Lung (tissue), 12 donors: ENCODE measurements around the gene NMT2. TPM values are rescaled to one million over a fixed set of nuclear protein-coding genes. Genes with fewer than 3 reads are reported as not detected.

Experiments used
- ATAC-seq: fragments of 200-7000 bp; cut with Tn5 transposase; one replicate; pipeline ENCODE4 v1.9.1; 2020; ENCODE audit warnings: moderate number of reproducible peaks; ENCODE audit not compliant: insufficient read depth, low FRiP score
- DNase-seq, 3 donors: peaks; one replicate each; pipeline ENCODE4 v3.0.0-alpha.2; 2013 to 2017
- H3K27ac ChIP-seq, 2 donors: one replicate each; pipeline ENCODE4 v1.5.1; 2013; ENCODE audit warnings: mild to moderate bottlenecking in 2 of 2, moderate library complexity in 2 of 2, control low read depth in 1 of 2, inconsistent platforms in 1 of 2, low read depth in 1 of 2, low read length in 1 of 2
- H3K27me3 ChIP-seq, 3 donors: one replicate each; pipeline ENCODE4 v1.5.1; 2013; ENCODE audit warnings: low read length in 2 of 3; ENCODE audit not compliant: control insufficient read depth in 3 of 3, insufficient read depth in 3 of 3
- H3K36me3 ChIP-seq, 4 donors: one replicate each; pipeline ENCODE4 v1.5.1; 2013; ENCODE audit warnings: low read length in 4 of 4, mild to moderate bottlenecking in 1 of 4, moderate library complexity in 1 of 4; ENCODE audit not compliant: control insufficient read depth in 4 of 4, insufficient read depth in 4 of 4
- H3K4me1 ChIP-seq, 5 donors: one replicate each; pipeline ENCODE4 v1.5.1; 2013; ENCODE audit warnings: low read length in 5 of 5, mild to moderate bottlenecking in 2 of 5, moderate library complexity in 1 of 5; ENCODE audit not compliant: control insufficient read depth in 5 of 5, insufficient read depth in 5 of 5
- H3K4me3 ChIP-seq: one replicate; pipeline ENCODE4 v1.5.1; 2013; ENCODE audit warnings: mild to moderate bottlenecking, control low read depth, moderate library complexity
- H3K9ac ChIP-seq, 2 donors: one replicate each; pipeline ENCODE4 v1.5.1; 2013; ENCODE audit warnings: low read length in 2 of 2, control low read depth in 1 of 2; ENCODE audit not compliant: insufficient read depth in 1 of 2
- H3K9me3 ChIP-seq, 4 donors: one replicate each; pipeline ENCODE4 v1.5.1; 2013; ENCODE audit warnings: low read length in 3 of 4, mild to moderate bottlenecking in 1 of 4, moderate library complexity in 1 of 4; ENCODE audit not compliant: control insufficient read depth in 4 of 4, insufficient read depth in 3 of 4
- WGBS, 2 donors: extraction: QIAGEN DNeasy Blood & Tissue Kit; methylation state at CpG; one replicate each; pipeline ENCODE4 v1.1.7; 2013; 5-methylcytosine and 5-hydroxymethylcytosine counted together
- polyA plus RNA-seq, 2 donors: library from polyadenylated mRNA; stranded (reverse); fragments of 200-250 nt; gene quantifications; one replicate each; pipeline ENCODE4 v1.2.1, GENCODE V29; 2013
- total RNA-seq, 2 donors: library from RNA; depleted of rRNA in 1 of 2; stranded (reverse); fragments of >200 nt in 1 of 2; gene quantifications; one replicate each; pipeline ENCODE4 v1.2.1, GENCODE V29; 2014 to 2021
- TF ChIP-seq, protein P1 (sequence below): IDR thresholded peaks from 2 replicates; pipeline ENCODE4 v1.5.1; 2012; ENCODE audit warnings: mild to moderate bottlenecking; ENCODE audit errors: control extremely low read depth, extremely low read depth
- donor health status: control.
- donor health status: control.
- donor health status: Bipolar disorder and iron deficiency.
- donor health status: healthy.
- donor health status: DM: yes; HTN: yes; CAD: no.

Gene NMT2
- total and polyA plus RNA-seq, 4 donors = 3.5 to 20.0 (median 6.4) TPM

DNA sequence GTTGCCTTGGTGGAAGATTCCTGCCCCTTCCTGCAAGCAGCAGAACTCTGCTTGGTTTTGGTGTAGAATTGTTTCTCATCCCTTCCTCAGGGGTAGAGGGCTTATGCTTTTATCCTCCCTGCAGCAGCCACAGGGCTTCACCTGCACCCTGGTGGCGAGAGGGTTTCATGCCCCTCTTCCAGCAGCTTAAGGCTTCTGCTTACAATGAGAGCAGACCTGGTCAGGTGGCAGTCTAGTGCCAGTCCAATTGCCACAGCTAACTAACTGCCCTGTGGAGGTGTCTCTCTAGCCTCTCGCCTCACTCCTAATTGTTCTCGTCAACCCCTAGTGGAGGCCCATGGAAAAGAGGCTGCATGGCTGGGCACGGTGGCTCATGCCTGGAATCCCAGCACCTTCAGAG, 99.3 kb downstream of the NMT2 start:
- Histone ChIP-seq H3K27me3 (no peaks in the 10 kb centered on the region), H3K4me3 (no peak overlapping the region), H3K27ac (no peak overlapping the region), H3K4me1 (no peaks in the 10 kb centered on the region), H3K36me3 (no peaks in the 10 kb centered on the region), H3K9ac (no peak overlapping the region), H3K9me3 (peaks cover 0 to 10% (median 4%) of the 10 kb centered on the region in 4 donors)
- 70 to 81% methylated on average over 4 of the region's 4 CpGs for WGBS, 2 donors
- TF ChIP-seq, protein P1, sequence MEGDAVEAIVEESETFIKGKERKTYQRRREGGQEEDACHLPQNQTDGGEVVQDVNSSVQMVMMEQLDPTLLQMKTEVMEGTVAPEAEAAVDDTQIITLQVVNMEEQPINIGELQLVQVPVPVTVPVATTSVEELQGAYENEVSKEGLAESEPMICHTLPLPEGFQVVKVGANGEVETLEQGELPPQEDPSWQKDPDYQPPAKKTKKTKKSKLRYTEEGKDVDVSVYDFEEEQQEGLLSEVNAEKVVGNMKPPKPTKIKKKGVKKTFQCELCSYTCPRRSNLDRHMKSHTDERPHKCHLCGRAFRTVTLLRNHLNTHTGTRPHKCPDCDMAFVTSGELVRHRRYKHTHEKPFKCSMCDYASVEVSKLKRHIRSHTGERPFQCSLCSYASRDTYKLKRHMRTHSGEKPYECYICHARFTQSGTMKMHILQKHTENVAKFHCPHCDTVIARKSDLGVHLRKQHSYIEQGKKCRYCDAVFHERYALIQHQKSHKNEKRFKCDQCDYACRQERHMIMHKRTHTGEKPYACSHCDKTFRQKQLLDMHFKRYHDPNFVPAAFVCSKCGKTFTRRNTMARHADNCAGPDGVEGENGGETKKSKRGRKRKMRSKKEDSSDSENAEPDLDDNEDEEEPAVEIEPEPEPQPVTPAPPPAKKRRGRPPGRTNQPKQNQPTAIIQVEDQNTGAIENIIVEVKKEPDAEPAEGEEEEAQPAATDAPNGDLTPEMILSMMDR = no peak
- ATAC-seq (no peak), DNase-seq (no peak)

- H3K9me3 ChIP-seq = peaks cover 0 to 10% (median 4%) of the 10 kb centered on the region in 4 donors
These were observed 99.7 kb downstream of the NMT2 start for GRCh38 chr10:15068802-15069201.

GRCh38 chr10:15067154-15067553, 101.3 kb downstream of the NMT2 start:
- TF ChIP-seq, protein P1 = no peak
- Histone ChIP-seq H3K9me3 (peaks cover 0 to 10% (median 4%) of the 10 kb centered on the region in 4 donors), H3K36me3 (no peaks in the 10 kb centered on the region), H3K27ac (no peak overlapping the region), H3K4me3 (no peak overlapping the region), H3K9ac (no peak overlapping the region), H3K4me1 (no peaks in the 10 kb centered on the region), H3K27me3 (no peaks in the 10 kb centered on the region)
- DNase-seq = no peak
- no peak for ATAC-seq
- WGBS, 2 donors = 93 to 94% methylated on average over 5 of the region's 5 CpGs

More at GRCh38 chr10:15068802-15069201, 99.7 kb downstream of the NMT2 start:
- Histone ChIP-seq H3K4me1 (no peaks in the 10 kb centered on the region), H3K9ac (no peak overlapping the region), H3K4me3 (no peak overlapping the region), H3K27me3 (no peaks in the 10 kb centered on the region), H3K36me3 (no peaks in the 10 kb centered on the region), H3K27ac (no peak overlapping the region)
- 87 to 88% methylated on average over 3 of the region's 3 CpGs for WGBS, 2 donors
- TF ChIP-seq, protein P1 = no peak
- DNase-seq (no peak), ATAC-seq (no peak)

GRCh38 chr10:15060638-15061037, 107.9 kb downstream of the NMT2 start:
- H3K27ac ChIP-seq = no peak overlapping the region
- H3K4me3 ChIP-seq = no peak overlapping the region
- WGBS, 2 donors = 85 to 90% methylated on average over 2 of the region's 2 CpGs
- no peak overlapping the region for H3K9ac ChIP-seq
- no peaks in the 10 kb centered on the region for H3K4me1 ChIP-seq
- H3K9me3 ChIP-seq = peaks cover 0 to 7% (median 2%) of the 10 kb centered on the region in 4 donors
- DNase-seq (no peak), ATAC-seq (no peak)
- H3K36me3 ChIP-seq = no peaks in the 10 kb centered on the region
- TF ChIP-seq, protein P1 = no peak
- H3K27me3 ChIP-seq = no peaks in the 10 kb centered on the region
